ENCODE results near the gene MICAL2.

DNA sequence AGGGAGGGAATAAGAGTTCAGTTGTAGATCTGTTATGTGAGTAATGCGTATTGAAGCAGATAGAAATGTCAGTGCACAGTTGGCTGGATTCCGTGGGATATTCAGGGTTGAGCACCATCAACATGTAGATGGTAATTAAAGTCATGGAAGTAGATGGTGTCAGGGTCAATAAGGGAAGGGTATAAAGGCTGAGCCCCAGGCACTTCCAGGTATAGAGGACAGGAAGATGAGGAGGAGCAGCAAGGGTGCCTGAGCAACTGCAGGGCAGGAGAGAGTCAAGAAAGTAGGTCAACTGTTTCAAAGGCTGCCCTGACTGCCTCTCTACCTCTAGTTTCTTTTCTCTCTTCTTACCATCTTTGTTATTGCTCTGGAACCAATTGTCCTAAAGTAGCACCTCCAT lies 85.9 kb downstream of the MICAL2 start:
- TF ChIP-seq EZH2 (IDR thresholded peaks at IDR 0.05) (no peak), POLR2AphosphoS5 (IDR thresholded peaks at IDR 0.05; ENCODE audit: borderline replicate concordance, low read depth, low read length) (no peak), FOXP2 (optimal IDR thresholded peaks at IDR 0.05; ENCODE audit: control extremely low read depth, extremely low read length, insufficient read depth) (no peak)
